AG10803 (cell line): ENCODE results near the gene SIRT7.

Experiments
- DNase-seq: peaks from one replicate; pipeline ENCODE4 v3.0.0; 2010; ENCODE audit warnings: low read depth
- H3K4me3 ChIP-seq: 2 replicates; pipeline ENCODE4 v1.5.1; 2011; ENCODE audit warnings: mild to moderate bottlenecking, low read length, control low read depth
- CTCF ChIP-seq: conservative IDR thresholded peaks from 2 replicates; pipeline ENCODE4 v1.5.1; 2011; ENCODE audit warnings: mild to moderate bottlenecking, low read length, control low read depth, inconsistent platforms

Gene SIRT7

GRCh38 chr17:81924557-81925532 is 6.9 kb upstream of the SIRT7 start:
- TF ChIP-seq CTCF: no peak
- DNase-seq: no peak
- no peak overlapping the region; the same call in 1 of the 2 replicates for H3K4me3 ChIP-seq

- H3K4me3 ChIP-seq: peak overlapping the region; percentile 65
- no peak for TF ChIP-seq CTCF
- peak; percentile 73 for DNase-seq
Observed at GRCh38 chr17:81923302-81924260, 5.6 kb upstream of the SIRT7 start.

- DNase-seq: no peak
- no peak for TF ChIP-seq CTCF
- H3K4me3 ChIP-seq: peak overlapping the region; percentile 65
Observed at GRCh38 chr17:81922566-81923301, 4.8 kb upstream of the SIRT7 start.

- no peak for DNase-seq
- H3K4me3 ChIP-seq: no peak overlapping the region; the same call in 1 of the 2 replicates
- TF ChIP-seq CTCF: no peak
Observed at GRCh38 chr17:81921996-81922565, 4.1 kb upstream of the SIRT7 start.

GRCh38 chr17:81921537-81921862 is 3.5 kb upstream of the SIRT7 start:
- TF ChIP-seq CTCF: no peak
- H3K4me3 ChIP-seq: no peak overlapping the region

More at GRCh38 chr17:81921537-81921862, 3.5 kb upstream of the SIRT7 start:
- DNase-seq: no peak
